Osteocyte (in vitro differentiated cells): ENCODE measurements around the gene AOPEP. TPM values are rescaled to one million over a fixed set of nuclear protein-coding genes. Genes with fewer than 3 reads are reported as not detected.

Experiments used
- DNase-seq: peaks from one replicate; pipeline ENCODE4 v3.0.0; 2021; ENCODE audit warnings: mixed read lengths; ENCODE audit not compliant: unreplicated experiment; ENCODE audit errors: extremely low spot score
- H3K27ac Mint-ChIP-seq: one replicate; pipeline ENCODE4 v1.8.0; 2021; ENCODE audit warnings: mild to moderate bottlenecking, mixed read lengths; ENCODE audit not compliant: unreplicated experiment
- H3K27me3 Mint-ChIP-seq: one replicate; pipeline ENCODE4 v1.8.0; 2021; ENCODE audit warnings: mixed read lengths; ENCODE audit not compliant: unreplicated experiment
- H3K36me3 Mint-ChIP-seq: one replicate; pipeline ENCODE4 v1.8.0; 2021; ENCODE audit warnings: mixed read lengths; ENCODE audit not compliant: unreplicated experiment
- H3K4me1 Mint-ChIP-seq: one replicate; pipeline ENCODE4 v1.8.0; 2021; ENCODE audit warnings: mixed read lengths; ENCODE audit not compliant: unreplicated experiment
- H3K4me3 Mint-ChIP-seq: one replicate; pipeline ENCODE4 v1.8.0; 2021; ENCODE audit warnings: mild to moderate bottlenecking, moderate library complexity, mixed read lengths; ENCODE audit not compliant: unreplicated experiment
- H3K9me3 Mint-ChIP-seq: one replicate; pipeline ENCODE4 v1.8.0; 2021; ENCODE audit warnings: mixed read lengths; ENCODE audit not compliant: unreplicated experiment
- total RNA-seq: library from RNA; stranded (reverse); gene quantifications from 2 replicates; pipeline ENCODE4 v1.2.1, GENCODE V29; 2021
- TF ChIP-seq, protein P1 (sequence below): fragments of 200-600 bp; sonication (generic); IDR thresholded peaks from 2 replicates; pipeline ENCODE4 v1.5.0; 2021; ENCODE audit warnings: antibody characterized with exemption, mild to moderate bottlenecking, moderate library complexity

The AOPEP gene
- total RNA-seq, 1 donor from 2014 or later, result 108 TPM

DNA sequence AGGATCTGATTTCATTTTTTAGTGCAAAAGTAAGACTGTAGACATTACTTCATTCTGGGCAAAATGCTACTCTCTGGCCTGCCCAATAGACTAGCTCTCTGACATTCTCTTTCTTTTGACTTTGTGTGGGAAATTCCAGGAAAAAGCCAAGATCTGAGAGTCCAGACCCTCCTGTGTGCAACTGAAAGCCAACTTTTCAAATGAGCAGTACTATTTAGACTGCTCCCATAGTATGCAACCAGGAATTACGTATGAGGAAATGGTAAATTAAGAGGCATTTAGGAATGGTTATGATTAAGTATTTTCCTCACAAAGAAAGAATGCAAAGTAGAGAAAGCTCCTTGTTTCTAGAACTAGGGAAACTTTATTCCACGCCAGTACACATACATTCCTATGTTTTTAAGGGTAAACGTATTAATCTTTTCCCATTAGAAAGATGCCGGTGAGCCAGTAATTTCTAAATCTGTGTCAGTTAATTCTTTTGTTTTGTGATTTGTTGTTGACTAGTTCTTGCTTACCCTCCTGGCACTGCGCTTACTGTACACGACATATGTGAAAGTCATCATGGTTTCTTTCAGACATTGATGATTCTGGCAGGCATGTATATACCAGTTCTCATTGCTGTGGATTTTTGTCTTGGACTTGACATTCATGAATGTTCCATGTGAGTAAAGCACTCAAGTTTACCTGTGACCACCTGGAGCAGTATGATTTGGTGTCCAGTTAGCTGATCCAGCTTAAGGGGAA, 56.0 kb downstream of the AOPEP start:
- H3K27me3 Mint-ChIP-seq, result no peaks in the 10 kb centered on the region
- no peak overlapping the region for H3K4me3 Mint-ChIP-seq
- peaks cover 41% of the 10 kb centered on the region for H3K4me1 Mint-ChIP-seq
- TF ChIP-seq, protein P1, sequence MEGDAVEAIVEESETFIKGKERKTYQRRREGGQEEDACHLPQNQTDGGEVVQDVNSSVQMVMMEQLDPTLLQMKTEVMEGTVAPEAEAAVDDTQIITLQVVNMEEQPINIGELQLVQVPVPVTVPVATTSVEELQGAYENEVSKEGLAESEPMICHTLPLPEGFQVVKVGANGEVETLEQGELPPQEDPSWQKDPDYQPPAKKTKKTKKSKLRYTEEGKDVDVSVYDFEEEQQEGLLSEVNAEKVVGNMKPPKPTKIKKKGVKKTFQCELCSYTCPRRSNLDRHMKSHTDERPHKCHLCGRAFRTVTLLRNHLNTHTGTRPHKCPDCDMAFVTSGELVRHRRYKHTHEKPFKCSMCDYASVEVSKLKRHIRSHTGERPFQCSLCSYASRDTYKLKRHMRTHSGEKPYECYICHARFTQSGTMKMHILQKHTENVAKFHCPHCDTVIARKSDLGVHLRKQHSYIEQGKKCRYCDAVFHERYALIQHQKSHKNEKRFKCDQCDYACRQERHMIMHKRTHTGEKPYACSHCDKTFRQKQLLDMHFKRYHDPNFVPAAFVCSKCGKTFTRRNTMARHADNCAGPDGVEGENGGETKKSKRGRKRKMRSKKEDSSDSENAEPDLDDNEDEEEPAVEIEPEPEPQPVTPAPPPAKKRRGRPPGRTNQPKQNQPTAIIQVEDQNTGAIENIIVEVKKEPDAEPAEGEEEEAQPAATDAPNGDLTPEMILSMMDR, result no peak
- no peak for DNase-seq
- H3K36me3 Mint-ChIP-seq, result peaks cover 1% of the 10 kb centered on the region
- peak overlapping the region; percentile 82 for H3K27ac Mint-ChIP-seq
- H3K9me3 Mint-ChIP-seq, result no peaks in the 10 kb centered on the region

DNA sequence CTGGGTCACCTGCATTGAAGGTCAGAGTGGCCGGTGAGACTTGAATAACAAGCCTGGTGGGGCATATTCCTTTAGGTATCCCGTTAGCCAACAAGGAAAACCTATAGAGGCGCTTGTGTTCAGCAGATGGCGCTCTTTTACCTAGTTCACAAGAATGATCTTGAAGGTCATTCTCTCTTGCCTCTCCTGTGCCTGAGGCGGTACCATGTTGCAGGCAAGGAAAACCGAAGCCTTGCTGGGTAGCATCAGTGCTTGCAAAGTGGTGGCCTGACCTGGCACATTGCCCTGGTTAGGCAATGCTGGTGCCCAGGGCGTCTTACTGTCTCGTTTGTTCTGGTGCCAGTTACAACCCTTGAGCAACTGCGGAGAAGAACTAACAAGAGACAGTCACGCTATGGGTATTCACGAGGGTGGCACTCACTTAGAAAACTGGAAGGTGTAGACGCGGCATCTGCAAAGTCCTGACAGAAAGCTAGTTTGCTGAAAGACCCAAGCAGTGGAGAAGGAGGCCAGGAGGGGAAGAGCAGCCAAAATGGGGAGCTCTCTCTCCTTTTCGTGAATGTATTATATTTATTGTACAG, 56.7 kb downstream of the AOPEP start:
- Mint-ChIP-seq H3K27me3 (no peaks in the 10 kb centered on the region), H3K36me3 (peaks cover 1% of the 10 kb centered on the region), H3K4me1 (peaks cover 41% of the 10 kb centered on the region), H3K4me3 (no peak overlapping the region), H3K9me3 (no peaks in the 10 kb centered on the region), H3K27ac (peak overlapping the region; percentile 82)
- TF ChIP-seq, protein P1, result peak; percentile 85
- peak; percentile 94 for DNase-seq

DNA sequence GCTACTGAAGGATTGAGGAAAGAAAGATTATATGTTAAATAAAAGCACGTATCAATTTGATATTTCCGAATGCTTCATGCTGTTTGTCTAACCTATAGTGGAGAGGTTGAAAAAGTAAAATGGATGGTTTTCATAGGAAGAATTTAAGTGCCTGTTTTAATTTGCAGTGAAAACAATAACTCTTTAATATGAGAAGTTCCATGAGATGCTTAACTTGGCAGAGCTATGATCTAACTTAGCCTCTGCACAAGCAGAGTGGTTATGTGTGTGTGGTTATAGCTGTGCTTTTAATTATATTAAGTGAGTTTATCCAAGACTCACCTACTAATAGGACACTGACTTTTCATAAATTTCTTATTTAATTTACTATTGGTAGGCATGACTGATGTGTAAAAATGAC, 57.4 kb downstream of the AOPEP start:
- no peak overlapping the region for H3K4me3 Mint-ChIP-seq
- no peaks in the 10 kb centered on the region for H3K27me3 Mint-ChIP-seq
- peaks cover 1% of the 10 kb centered on the region for H3K36me3 Mint-ChIP-seq
- TF ChIP-seq, protein P1, result no peak
- no peak overlapping the region for H3K27ac Mint-ChIP-seq
- DNase-seq, result no peak
- H3K4me1 Mint-ChIP-seq, result peaks cover 41% of the 10 kb centered on the region
- no peaks in the 10 kb centered on the region for H3K9me3 Mint-ChIP-seq

DNA sequence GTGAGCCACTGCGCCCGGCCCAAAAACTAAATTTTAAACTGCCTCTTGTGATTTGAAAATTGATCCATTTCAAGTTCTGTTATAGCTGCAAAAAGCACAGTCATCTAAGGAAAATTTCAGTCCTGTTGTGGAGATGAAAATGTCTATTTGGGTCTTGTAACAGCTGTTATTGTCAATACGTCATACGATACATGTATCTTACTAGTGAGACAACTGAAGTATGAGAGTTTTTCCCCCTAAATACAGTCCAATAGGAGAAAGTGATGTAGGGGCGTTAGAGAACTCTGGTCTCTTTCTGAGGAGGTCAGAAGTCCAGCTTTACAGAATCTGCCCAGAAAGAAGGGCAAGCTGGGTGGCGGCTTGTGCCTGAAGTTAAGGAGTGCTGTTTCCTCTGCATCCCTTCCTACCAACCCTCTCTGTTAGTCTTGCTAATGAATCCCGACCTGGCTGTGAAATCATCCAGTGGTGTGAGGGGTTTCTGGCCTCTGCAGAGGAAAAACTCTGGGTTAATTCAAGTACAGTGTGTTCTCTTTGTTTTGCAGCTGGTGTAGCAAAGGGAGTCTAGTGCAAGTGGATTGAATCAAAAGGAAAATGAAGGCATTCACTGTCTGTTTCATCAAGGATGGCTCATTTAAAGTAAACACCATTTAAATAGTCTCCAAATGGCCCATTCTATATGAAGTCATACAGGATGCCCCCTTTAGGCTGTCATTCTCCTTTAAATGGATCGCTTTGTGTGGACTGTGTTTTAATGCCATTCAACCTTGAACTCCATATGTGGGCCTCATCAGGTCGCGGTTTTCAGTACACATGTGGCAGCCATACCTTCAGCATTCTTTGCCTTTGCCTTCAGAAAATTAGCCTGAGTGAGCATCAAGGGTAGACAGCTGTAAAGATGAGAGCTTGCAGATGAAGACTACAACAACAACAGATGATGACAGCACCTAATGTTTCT, 59.0 kb downstream of the AOPEP start:
- Mint-ChIP-seq H3K9me3 (no peaks in the 10 kb centered on the region), H3K4me3 (no peak overlapping the region), H3K27ac (peak overlapping the region; percentile 6), H3K27me3 (no peaks in the 10 kb centered on the region), H3K4me1 (peaks cover 38% of the 10 kb centered on the region), H3K36me3 (peaks cover 5% of the 10 kb centered on the region)
- TF ChIP-seq, protein P1, result no peak
- no peak for DNase-seq
